Eye (tissue), 1 donor: Measurements from ENCODE around the gene ZNRF3.

Experiments used
- DNase-seq: peaks from one replicate; pipeline ENCODE4 v3.0.0-alpha.2; 2015

Gene ZNRF3

GRCh38 chr22:28953976-28954880 is 70.9 kb downstream of the ZNRF3 start:
- no peak for DNase-seq

GRCh38 chr22:28955817-28956216 is 72.4 kb downstream of the ZNRF3 start:
- no peak for DNase-seq

- DNase-seq = no peak
Measured at GRCh38 chr22:28956506-28956905, 73.1 kb downstream of the ZNRF3 start.

- DNase-seq = no peak
Measured at GRCh38 chr22:28958611-28959010, 75.2 kb downstream of the ZNRF3 start.

GRCh38 chr22:28962042-28962554 is 78.7 kb downstream of the ZNRF3 start:
- DNase-seq = no peak

- no peak for DNase-seq
Measured at GRCh38 chr22:28963362-28963761, 80.0 kb downstream of the ZNRF3 start.

GRCh38 chr22:28967163-28967665 is 83.8 kb downstream of the ZNRF3 start:
- DNase-seq = no peak

GRCh38 chr22:28967969-28968368 is 84.6 kb downstream of the ZNRF3 start:
- DNase-seq = no peak

GRCh38 chr22:28969401-28970168 is 86.2 kb downstream of the ZNRF3 start:
- no peak for DNase-seq

GRCh38 chr22:28973352-28973751 is 90.0 kb downstream of the ZNRF3 start:
- no peak for DNase-seq

GRCh38 chr22:28977060-28977459 is 93.7 kb downstream of the ZNRF3 start:
- peak; percentile 18 for DNase-seq

- DNase-seq = peak; percentile 28
Measured at GRCh38 chr22:28977481-28977971, 94.2 kb downstream of the ZNRF3 start.

GRCh38 chr22:28978158-28978557 is 94.8 kb downstream of the ZNRF3 start:
- DNase-seq = no peak

- no peak for DNase-seq
Measured at GRCh38 chr22:28978863-28979796, 95.8 kb downstream of the ZNRF3 start.

- no peak for DNase-seq
Measured at GRCh38 chr22:28980326-28980725, 97.0 kb downstream of the ZNRF3 start.

GRCh38 chr22:28981818-28982499 is 98.6 kb downstream of the ZNRF3 start:
- DNase-seq = no peak

- peak; percentile 35 for DNase-seq
Measured at GRCh38 chr22:28983190-28983589, 99.8 kb downstream of the ZNRF3 start.

GRCh38 chr22:28983788-28984441 is 100.5 kb downstream of the ZNRF3 start:
- no peak for DNase-seq

- no peak for DNase-seq
Measured at GRCh38 chr22:28984482-28985158, 101.2 kb downstream of the ZNRF3 start.

GRCh38 chr22:28985581-28986290 is 102.4 kb downstream of the ZNRF3 start:
- no peak for DNase-seq
